SU-DHL-6 (cell line): ENCODE measurements around the gene XKR7.

Experiments
- H2AFZ ChIP-seq: fragments of 200-600 bp; sonication (generic); 2 replicates; pipeline ENCODE4 v1.6.1; 2014; ENCODE audit warnings: low read depth, mild to moderate bottlenecking, moderate library complexity, mixed read lengths, antibody characterized with exemption, low read length; ENCODE audit not compliant: severe bottlenecking
- H3F3A ChIP-seq: fragments of 200-600 bp; shearing (Covaris generic); 2 replicates; pipeline ENCODE4 v1.6.0; 2016; ENCODE audit warnings: antibody characterized with exemption, mild to moderate bottlenecking; ENCODE audit not compliant: insufficient read depth
- H3K27ac ChIP-seq: fragments of 200-600 bp; sonication (generic); 2 replicates; pipeline ENCODE4 v1.5.1; 2016; ENCODE audit warnings: low read depth, mild to moderate bottlenecking, low read length, moderate library complexity, mixed read lengths
- H3K27me3 ChIP-seq: fragments of 200-600 bp; sonication (generic), shearing (Covaris generic); 2 replicates; pipeline ENCODE4 v1.6.0; 2014; ENCODE audit warnings: mild to moderate bottlenecking, low read length
- H3K36me3 ChIP-seq: fragments of 200-600 bp; sonication (generic); 2 replicates; pipeline ENCODE4 v1.6.1; 2014; ENCODE audit warnings: mild to moderate bottlenecking, low read length, mixed read lengths
- H3K4me2 ChIP-seq: fragments of 300-600, 200-600 bp; shearing (Covaris generic), sonication (generic); 2 replicates; pipeline ENCODE4 v1.6.0; 2014; ENCODE audit warnings: low read length, low read depth, mild to moderate bottlenecking; ENCODE audit not compliant: poor library complexity, severe bottlenecking
- H3K4me3 ChIP-seq: fragments of 200-600 bp; sonication (generic); 2 replicates; pipeline ENCODE4 v1.5.1; 2014; ENCODE audit warnings: antibody characterized with exemption, low read length, mild to moderate bottlenecking, mixed read lengths; ENCODE audit not compliant: insufficient read depth, poor library complexity, severe bottlenecking
- H3K79me2 ChIP-seq: fragments of 200-600 bp; sonication (generic); 2 replicates; pipeline ENCODE4 v1.6.1; 2014; ENCODE audit warnings: mild to moderate bottlenecking, low read length, moderate library complexity; ENCODE audit not compliant: insufficient read depth
- H3K9ac ChIP-seq: fragments of 200-600 bp; sonication (generic); 2 replicates; pipeline ENCODE4 v1.7.0; 2014; ENCODE audit warnings: mild to moderate bottlenecking, low read length
- H3K9me2 ChIP-seq: fragments of 200-600 bp; sonication (generic); replicated peaks from 2 replicates; pipeline ENCODE4 v1.6.1; 2014; ENCODE audit warnings: low read length; ENCODE audit not compliant: insufficient read depth
- H3K9me3 ChIP-seq: fragments of 200-600 bp; sonication (generic); 2 replicates; pipeline ENCODE4 v1.6.1; 2014; ENCODE audit warnings: low read length, mixed read lengths; ENCODE audit not compliant: insufficient read depth
- H4K20me1 ChIP-seq: fragments of 200-600 bp; sonication (generic); 2 replicates; pipeline ENCODE4 v1.6.1; 2014; ENCODE audit warnings: low read depth, mild to moderate bottlenecking, antibody characterized with exemption, low read length, moderate library complexity, mixed read lengths
- CTCF ChIP-seq: fragments of 200-600 bp; sonication (generic); IDR thresholded peaks from one replicate; pipeline ENCODE4 v1.5.1; 2017; ENCODE audit warnings: antibody characterized with exemption, mild to moderate bottlenecking, low read length, moderate library complexity; ENCODE audit not compliant: insufficient read depth, poor library complexity, severe bottlenecking
- EZH2phosphoT487 ChIP-seq: fragments of 200-600 bp; sonication (generic), shearing (Covaris generic); conservative IDR thresholded peaks from 2 replicates; pipeline ENCODE4 v1.6.1; 2018; ENCODE audit warnings: mild to moderate bottlenecking, antibody characterized with exemption, low read length, moderate library complexity, mixed read lengths

XKR7 gene

GRCh38 chr20:31943052-31943471, 24.9 kb upstream of the XKR7 start:
- no peak for TF ChIP-seq EZH2phosphoT487
- TF ChIP-seq CTCF, result no peak
- no peak overlapping the region for H2AFZ ChIP-seq
- H4K20me1 ChIP-seq, result no peaks in the 10 kb centered on the region
- H3K36me3 ChIP-seq, result peaks cover 5% of the 10 kb centered on the region
- H3F3A ChIP-seq, result peaks cover 5% of the 10 kb centered on the region; the same call in 1 of the 2 replicates
- H3K4me3 ChIP-seq, result no peak overlapping the region
- no peaks in the 10 kb centered on the region for H3K9me2 ChIP-seq
- H3K79me2 ChIP-seq, result no peaks in the 10 kb centered on the region
- no peak overlapping the region for H3K9ac ChIP-seq
- H3K9me3 ChIP-seq, result no peaks in the 10 kb centered on the region
- no peak overlapping the region for H3K27ac ChIP-seq
- H3K27me3 ChIP-seq, result no peaks in the 10 kb centered on the region
- H3K4me2 ChIP-seq, result no peak overlapping the region

- no peak overlapping the region for H2AFZ ChIP-seq
- no peaks in the 10 kb centered on the region for H3K27me3 ChIP-seq
- no peaks in the 10 kb centered on the region for H3F3A ChIP-seq
- H3K79me2 ChIP-seq, result peaks cover 10% of the 10 kb centered on the region
- no peak overlapping the region for H3K4me3 ChIP-seq
- H3K27ac ChIP-seq, result no peak overlapping the region
- no peaks in the 10 kb centered on the region for H3K9me2 ChIP-seq
- H3K36me3 ChIP-seq, result peaks cover 18% of the 10 kb centered on the region
- H3K9ac ChIP-seq, result no peak overlapping the region
- no peak for TF ChIP-seq CTCF
- no peak for TF ChIP-seq EZH2phosphoT487
- no peaks in the 10 kb centered on the region for H3K9me3 ChIP-seq
- H4K20me1 ChIP-seq, result no peaks in the 10 kb centered on the region
- H3K4me2 ChIP-seq, result no peak overlapping the region
Observed at GRCh38 chr20:31945319-31945718, 22.6 kb upstream of the XKR7 start.

- no peak for TF ChIP-seq EZH2phosphoT487
- Histone ChIP-seq H3K4me3 (no peak overlapping the region), H3K4me2 (no peak overlapping the region), H3K27me3 (no peaks in the 10 kb centered on the region), H3K27ac (no peak overlapping the region), H3K79me2 (peaks cover 15% of the 10 kb centered on the region), H3F3A (no peaks in the 10 kb centered on the region), H3K36me3 (peaks cover 18% of the 10 kb centered on the region), H4K20me1 (0 out of 2 replicates have a peak, but pooled peaks cover 3% of the 10 kb centered on the region), H3K9ac (no peak overlapping the region), H3K9me3 (no peaks in the 10 kb centered on the region), H2AFZ (no peak overlapping the region), H3K9me2 (no peaks in the 10 kb centered on the region)
Observed at GRCh38 chr20:31945785-31946184, 22.2 kb upstream of the XKR7 start.

GRCh38 chr20:31948008-31948407, 19.9 kb upstream of the XKR7 start:
- H3K9me3 ChIP-seq, result no peaks in the 10 kb centered on the region
- H2AFZ ChIP-seq, result no peak overlapping the region
- H3K27me3 ChIP-seq, result no peaks in the 10 kb centered on the region
- no peaks in the 10 kb centered on the region for H3K9me2 ChIP-seq
- no peak overlapping the region for H3K9ac ChIP-seq
- H3K79me2 ChIP-seq, result peaks cover 24% of the 10 kb centered on the region
- H3K4me3 ChIP-seq, result no peak overlapping the region
- H3K4me2 ChIP-seq, result no peak overlapping the region
- TF ChIP-seq CTCF, result no peak
- no peak for TF ChIP-seq EZH2phosphoT487
- H4K20me1 ChIP-seq, result 0 out of 2 replicates have a peak, but pooled peaks cover 5% of the 10 kb centered on the region
- no peaks in the 10 kb centered on the region for H3F3A ChIP-seq
- H3K36me3 ChIP-seq, result peaks cover 18% of the 10 kb centered on the region
- no peak overlapping the region for H3K27ac ChIP-seq
